ENCODE measurements around the gene SGSM1.

SGSM1 gene

GRCh38 chr22:24975125-24975640, 169.2 kb downstream of the SGSM1 start:
- in situ Hi-C loops (cut with MboI; ENCODE audit: low sequenced_read_pairs): no loop called here

- in situ Hi-C loops (cut with MboI; ENCODE audit: low sequenced_read_pairs): no loop called here
Observed at GRCh38 chr22:24975813-24976341, 169.9 kb downstream of the SGSM1 start.

- in situ Hi-C loops (cut with MboI; ENCODE audit: low sequenced_read_pairs): no loop called here
Observed at GRCh38 chr22:24976442-24977218, 170.6 kb downstream of the SGSM1 start.
